IMR-90 (cell line): ENCODE measurements around the gene VEZT. TPM values are rescaled to one million over a fixed set of nuclear protein-coding genes. Genes with fewer than 3 reads are reported as not detected.

ENCODE experiments used
- ATAC-seq: fragments of 200-7000 bp; cut with Tn5 transposase; 2 replicates; pipeline ENCODE4 v1.9.1; 2020; ENCODE audit warnings: low read depth, mild to moderate bottlenecking, moderate library complexity
- BruUV-seq: library from RNA; stranded (reverse); fragments of 400-500 nt; replicated peaks from 2 replicates; lab custom pipeline; 2021; lab: Mats Ljungman, UMichigan
- CTCF ChIA-PET: fragments of 300-600 bp; formaldehyde crosslinking; extraction: SDS; loops from one replicate; lab custom pipeline; 2021; ENCODE audit warnings: antibody characterized with exemption; lab: Yijun Ruan, JAX
- POLR2A ChIA-PET: fragments of 300-600 bp; sonication (Branson Sonifier 250); formaldehyde crosslinking; loops from one replicate; lab custom pipeline; 2022; ENCODE audit warnings: antibody characterized with exemption; ENCODE audit not compliant: unreplicated experiment; lab: Charles Lee
- DNase-seq: peaks from one replicate; pipeline ENCODE4 v3.0.0; 2013
- H2AFZ ChIP-seq: replicated peaks from 2 replicates; pipeline ENCODE3; 2013; ENCODE audit warnings: low read length, mild to moderate bottlenecking; ENCODE audit not compliant: poor library complexity
- H2AK5ac ChIP-seq: 2 replicates; pipeline ENCODE4 v1.6.1; 2013; ENCODE audit warnings: low read depth, low read length, inconsistent platforms
- H2AK9ac ChIP-seq: replicated peaks from 2 replicates; pipeline ENCODE3; 2013; ENCODE audit warnings: mild to moderate bottlenecking, low read depth, low read length, moderate library complexity; ENCODE audit not compliant: poor library complexity
- H2BK120ac ChIP-seq: 2 replicates; pipeline ENCODE4 v1.6.1; 2013; ENCODE audit warnings: low read depth, low read length, inconsistent platforms
- H2BK15ac ChIP-seq: 3 replicates; pipeline ENCODE4 v1.6.1; 2013; ENCODE audit warnings: low read depth, low read length, inconsistent platforms
- H2BK20ac ChIP-seq: 2 replicates; pipeline ENCODE4 v1.6.1; 2013; ENCODE audit warnings: low read depth, mild to moderate bottlenecking, inconsistent platforms, low read length, moderate library complexity
- H2BK5ac ChIP-seq: 2 replicates; pipeline ENCODE4 v1.6.1; 2013; ENCODE audit warnings: mild to moderate bottlenecking, low read depth, low read length, inconsistent platforms; ENCODE audit not compliant: poor library complexity, severe bottlenecking
- H3K14ac ChIP-seq: replicated peaks from 2 replicates; pipeline ENCODE4 v1.6.1; 2013; ENCODE audit warnings: low read depth, low read length, inconsistent platforms
- H3K18ac ChIP-seq: 2 replicates; pipeline ENCODE4 v1.6.1; 2013; ENCODE audit warnings: low read depth, low read length, control low read depth
- H3K23ac ChIP-seq: 2 replicates; pipeline ENCODE4 v1.6.1; 2013; ENCODE audit warnings: low read depth, low read length, inconsistent platforms
- H3K27ac ChIP-seq: 2 replicates; pipeline ENCODE4 v1.5.1; 2013; ENCODE audit warnings: mild to moderate bottlenecking, control low read depth, low read length; ENCODE audit not compliant: insufficient read depth
- H3K27me3 ChIP-seq: 2 replicates; pipeline ENCODE4 v1.6.1; 2013; ENCODE audit warnings: low read length; ENCODE audit not compliant: control insufficient read depth, insufficient read depth
- H3K36me3 ChIP-seq: 2 replicates; pipeline ENCODE4 v1.6.1; 2013; ENCODE audit warnings: low read length, mixed read lengths; ENCODE audit not compliant: control insufficient read depth, insufficient read depth
- H3K4ac ChIP-seq: 2 replicates; pipeline ENCODE4 v1.6.1; 2013; ENCODE audit warnings: low read depth, low read length, inconsistent platforms
- H3K4me1 ChIP-seq: 2 replicates; pipeline ENCODE4 v1.6.1; 2013; ENCODE audit warnings: low read length, mixed read lengths; ENCODE audit not compliant: control insufficient read depth, insufficient read depth
- H3K4me2 ChIP-seq: 2 replicates; pipeline ENCODE4 v1.6.1; 2013; ENCODE audit warnings: low read depth, mild to moderate bottlenecking, control low read depth, low read length, moderate library complexity
- H3K4me3 ChIP-seq: 2 replicates; pipeline ENCODE4 v1.5.1; 2013; ENCODE audit warnings: low read depth, mild to moderate bottlenecking, control low read depth, low read length, moderate library complexity; ENCODE audit not compliant: insufficient read depth
- H3K56ac ChIP-seq: 2 replicates; pipeline ENCODE4 v1.6.1; 2013; ENCODE audit warnings: low read length, inconsistent platforms; ENCODE audit not compliant: insufficient read depth; ENCODE audit errors: extremely low read depth
- H3K79me1 ChIP-seq, 2 experiments: 2 replicates each; pipeline ENCODE4 v1.6.1; 2013; ENCODE audit warnings: low read length in 2 of 2, inconsistent platforms in 1 of 2, low read depth in 1 of 2
- H3K9ac ChIP-seq: 2 replicates; pipeline ENCODE4 v1.6.1; 2013; ENCODE audit warnings: low read depth, low read length, control low read depth
- H3K9me1 ChIP-seq: 2 replicates; pipeline ENCODE4 v1.6.1; 2013; ENCODE audit warnings: low read length, inconsistent platforms; ENCODE audit not compliant: insufficient read depth
- H3K9me3 ChIP-seq: 2 replicates; pipeline ENCODE4 v1.6.1; 2013; ENCODE audit warnings: low read length; ENCODE audit not compliant: control insufficient read depth, insufficient read depth
- H4K20me1 ChIP-seq: 2 replicates; pipeline ENCODE4 v1.6.1; 2013; ENCODE audit warnings: low read length, inconsistent platforms; ENCODE audit not compliant: insufficient read depth
- H4K5ac ChIP-seq: 2 replicates; pipeline ENCODE4 v1.6.1; 2013; ENCODE audit warnings: mild to moderate bottlenecking, low read depth, low read length, control low read depth
- H4K8ac ChIP-seq, 2 experiments: 2 replicates each; pipeline ENCODE4 v1.6.1; 2013; ENCODE audit warnings: low read depth in 2 of 2, low read length in 2 of 2, control low read depth in 1 of 2, inconsistent platforms in 1 of 2
- H4K91ac ChIP-seq: 2 replicates; pipeline ENCODE4 v1.6.1; 2013; ENCODE audit warnings: low read depth, low read length, inconsistent platforms; ENCODE audit not compliant: insufficient read depth
- FOS ChIP-seq: fragments of 150-350 bp; IDR thresholded peaks from 2 replicates; pipeline ENCODE4 v1.6.1; 2016; ENCODE audit warnings: low read depth, low read length
- MAFK ChIP-seq: IDR thresholded peaks from 2 replicates; pipeline ENCODE4 v1.6.1; 2012; ENCODE audit warnings: low read depth, low read length, improper control_type of control experiment
- MAZ ChIP-seq: IDR thresholded peaks from 2 replicates; pipeline ENCODE4 v1.6.1; 2012; ENCODE audit warnings: low read depth, mild to moderate bottlenecking, low read length, improper control_type of control experiment, moderate library complexity, borderline replicate concordance
- NFE2L2 ChIP-seq: fragments of 150-350 bp; IDR thresholded peaks from 2 replicates; pipeline ENCODE4 v1.6.1; 2016; ENCODE audit warnings: low read depth, mild to moderate bottlenecking, low read length
- WGBS, 2 experiments: methylation state at CpG; one replicate each; pipeline versions ENCODE4 v1.1.5 to v1.1.7; 2013; ENCODE audit warnings: missing lambda C conversion rate in 2 of 2; ENCODE audit not compliant: insufficient read length in 1 of 2; ENCODE audit errors: extremely low coverage in 2 of 2; 5-methylcytosine and 5-hydroxymethylcytosine counted together
- dilution Hi-C: fragments of 300-500 bp; cut with HindIII; formaldehyde crosslinking; loops from one replicate; pipeline ENCODE4 v1.14.3; 2018; ENCODE audit warnings: low sequenced_read_pairs; ENCODE audit not compliant: unreplicated experiment
- in situ Hi-C: fragments of 300-500 bp; cut with MboI; formaldehyde crosslinking; loops from 3 replicates; pipeline ENCODE4 v1.14.3; 2019; ENCODE audit warnings: low sequenced_read_pairs, inconsistent platforms, mixed read lengths
- intact Hi-C: fragments of 100-400 bp; cut with micrococcal nuclease; formaldehyde crosslinking; loops from 2 replicates; pipeline ENCODE4 v1.10.0; 2022
- polyA plus RNA-seq, 3 experiments: library from polyadenylated mRNA; depleted of rRNA; stranded (reverse); fragments of >200 nt; gene quantifications; 2 replicates each; pipeline ENCODE4 v1.2.3, GENCODE V29; 2012; ENCODE audit warnings: low replicate concordance in 1 of 3
- total RNA-seq: library from RNA; depleted of rRNA; stranded (reverse); fragments of >200 nt; gene quantifications from 2 replicates; pipeline ENCODE4 v1.2.3, GENCODE V29; 2012
- TF ChIP-seq, protein P1 (sequence below): conservative IDR thresholded peaks from 2 replicates; pipeline ENCODE4 v1.5.1; 2012; ENCODE audit warnings: mild to moderate bottlenecking, low read depth, low read length, improper control_type of control experiment

VEZT gene
- total and polyA plus RNA-seq, 2 of the 4 experiments (the other 2 are of a cell fraction): 54.5 to 90.2 TPM

DNA sequence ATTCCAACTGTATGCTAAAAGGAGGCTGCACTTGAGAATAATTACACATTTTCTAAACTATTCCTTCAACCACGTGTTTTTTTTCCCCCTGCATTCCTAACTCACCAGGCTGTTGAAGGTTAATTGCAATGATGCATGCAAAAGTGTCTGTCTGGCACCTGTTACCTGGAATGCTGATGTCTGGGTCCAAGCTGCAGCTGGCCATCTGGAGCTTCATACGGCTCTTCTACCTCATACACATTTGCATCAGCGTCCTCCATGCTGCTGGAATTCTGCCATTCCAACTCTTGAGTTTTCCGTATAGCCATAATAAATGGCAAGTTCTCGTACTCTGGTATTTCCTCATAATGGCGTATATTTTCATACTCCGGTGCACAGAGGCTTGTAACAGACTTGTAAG is 8.9 kb upstream of the VEZT start:
- in situ Hi-C loops: no loop called here
- no peaks in the 10 kb centered on the region for H3K27me3 ChIP-seq
- 100% methylated on average over 2 of the region's 7 CpGs; no CpG with 5 or more reads in 1 of the 2 experiments for WGBS, 2 experiments

More for the DNA sequence above, 8.9 kb upstream of the VEZT start:
- H3K23ac ChIP-seq: no peak overlapping the region
- TF ChIP-seq NFE2L2 (no peak), MAZ (no peak), FOS (no peak), MAFK (no peak)
- TF ChIP-seq, protein P1, sequence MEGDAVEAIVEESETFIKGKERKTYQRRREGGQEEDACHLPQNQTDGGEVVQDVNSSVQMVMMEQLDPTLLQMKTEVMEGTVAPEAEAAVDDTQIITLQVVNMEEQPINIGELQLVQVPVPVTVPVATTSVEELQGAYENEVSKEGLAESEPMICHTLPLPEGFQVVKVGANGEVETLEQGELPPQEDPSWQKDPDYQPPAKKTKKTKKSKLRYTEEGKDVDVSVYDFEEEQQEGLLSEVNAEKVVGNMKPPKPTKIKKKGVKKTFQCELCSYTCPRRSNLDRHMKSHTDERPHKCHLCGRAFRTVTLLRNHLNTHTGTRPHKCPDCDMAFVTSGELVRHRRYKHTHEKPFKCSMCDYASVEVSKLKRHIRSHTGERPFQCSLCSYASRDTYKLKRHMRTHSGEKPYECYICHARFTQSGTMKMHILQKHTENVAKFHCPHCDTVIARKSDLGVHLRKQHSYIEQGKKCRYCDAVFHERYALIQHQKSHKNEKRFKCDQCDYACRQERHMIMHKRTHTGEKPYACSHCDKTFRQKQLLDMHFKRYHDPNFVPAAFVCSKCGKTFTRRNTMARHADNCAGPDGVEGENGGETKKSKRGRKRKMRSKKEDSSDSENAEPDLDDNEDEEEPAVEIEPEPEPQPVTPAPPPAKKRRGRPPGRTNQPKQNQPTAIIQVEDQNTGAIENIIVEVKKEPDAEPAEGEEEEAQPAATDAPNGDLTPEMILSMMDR: no peak
- no peak overlapping the region for H2AK9ac ChIP-seq
- H4K20me1 ChIP-seq: no peaks in the 10 kb centered on the region
- no TSS peak for BruUV-seq
- ChIA-PET POLR2A (no interaction called here), CTCF (interaction anchor here (1.2 kb wide), 1 partner anchor 9 kb away, joined by 3 read pairs; the partner anchor contains the start of genes FGD6 and VEZT)
- peaks cover 12 to 40% of the 10 kb centered on the region in 2 experiments for H3K79me1 ChIP-seq
- H3K9ac ChIP-seq: no peak overlapping the region
- no peak overlapping the region for H3K4ac ChIP-seq
- intact Hi-C loops (no loop called here), dilution Hi-C loops (no loop called here)
- no peak overlapping the region for H3K4me2 ChIP-seq
- H2AFZ ChIP-seq: no peak overlapping the region
- H3K9me3 ChIP-seq: no peaks in the 10 kb centered on the region
- ATAC-seq (no peak), DNase-seq (no peak)
- no peak overlapping the region for H2BK5ac ChIP-seq
- H3K14ac ChIP-seq: no peak overlapping the region
- H2AK5ac ChIP-seq: no peak overlapping the region
- H4K91ac ChIP-seq: no peak overlapping the region
- H2BK120ac ChIP-seq: no peak overlapping the region
- H3K27ac ChIP-seq: no peak overlapping the region
- no peak overlapping the region for H2BK20ac ChIP-seq
- H4K5ac ChIP-seq: no peak overlapping the region
- H3K36me3 ChIP-seq: no peaks in the 10 kb centered on the region
- no peak overlapping the region for H3K18ac ChIP-seq
- no peak overlapping the region for H4K8ac ChIP-seq
- H3K4me1 ChIP-seq: peaks cover 13% of the 10 kb centered on the region
- no peak overlapping the region for H2BK15ac ChIP-seq
- peaks cover 11% of the 10 kb centered on the region for H3K9me1 ChIP-seq
- H3K4me3 ChIP-seq: no peak overlapping the region
- no peak overlapping the region for H3K56ac ChIP-seq
